Activated T-helper 1 cell treated with Interleukin-2 at 50 U/mL for 16 hours (primary cell): ENCODE data around the gene SNAPC5.
A peak's percentile ranks its signal among the peaks of the same experiment; 100 is the strongest.
"Not testable (repeated sequence)": the region's sequence is repeated elsewhere in the genome, so short reads cannot be mapped to it uniquely, and the experiment has no call there.

ENCODE experiments used
- DNase-seq: peaks from one replicate; pipeline ENCODE4 v3.0.0-alpha.2; 2020; ENCODE audit warnings: low read depth

Gene SNAPC5, protein sequence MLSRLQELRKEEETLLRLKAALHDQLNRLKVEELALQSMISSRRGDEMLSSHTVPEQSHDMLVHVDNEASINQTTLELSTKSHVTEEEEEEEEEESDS

DNA sequence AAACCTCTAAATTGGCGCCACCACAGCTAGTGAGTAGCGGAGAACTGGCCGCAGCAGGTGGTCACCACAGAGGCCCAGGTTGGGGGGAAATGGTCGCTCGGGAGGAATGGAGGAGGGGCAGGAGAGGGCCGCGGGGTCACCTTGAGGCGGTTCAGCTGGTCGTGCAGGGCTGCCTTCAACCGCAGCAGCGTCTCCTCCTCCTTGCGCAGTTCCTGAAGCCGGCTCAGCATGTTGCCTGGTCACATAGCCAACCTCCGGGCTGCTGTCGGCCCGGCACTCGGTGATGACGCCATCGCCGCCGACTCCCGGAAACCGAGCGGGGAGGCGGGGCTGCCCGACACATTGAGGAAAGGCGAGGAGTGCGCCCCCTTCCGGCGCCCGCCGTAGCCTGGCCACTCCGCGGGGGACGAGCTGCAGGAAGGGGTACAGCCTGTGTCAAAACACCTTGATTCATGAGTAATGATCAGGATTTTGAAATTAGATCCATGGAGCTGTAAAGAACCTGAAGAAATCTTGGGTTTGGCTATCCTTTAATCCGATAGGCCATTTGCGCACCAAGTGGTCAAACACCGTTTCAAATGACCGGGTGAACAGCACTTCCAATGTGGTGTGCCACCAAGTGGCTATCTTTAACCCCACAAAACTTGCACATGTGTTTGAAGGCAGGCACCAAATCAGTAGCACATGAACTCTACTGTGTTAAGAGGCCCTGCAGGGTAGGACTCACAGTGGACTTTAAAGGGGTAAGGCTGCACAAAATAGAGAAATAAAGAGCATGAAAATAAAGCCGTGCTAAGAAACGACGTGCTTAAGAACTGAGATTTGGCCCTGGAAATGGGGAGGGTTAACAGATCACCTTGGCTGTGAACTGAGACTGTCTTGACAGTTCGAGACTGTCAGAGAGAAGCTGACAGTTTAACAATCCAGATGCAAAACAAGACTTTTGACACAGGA lies at the start of gene SNAPC5:
Gene SNAPC5 (minus strand): TSS at position 261 of the 954 bp plus-strand sequence. CDS start 31 bp downstream, at position 230.
- peak; percentile 97 for DNase-seq

- no peak for DNase-seq
Observed at GRCh38 chr15:66545255-66545654, 47.7 kb upstream of the SNAPC5 start.

GRCh38 chr15:66542896-66543295 lies 45.3 kb upstream of the SNAPC5 start:
- DNase-seq = no peak

GRCh38 chr15:66535056-66535455 lies 37.5 kb upstream of the SNAPC5 start:
- no peak for DNase-seq

- no peak for DNase-seq
Observed at GRCh38 chr15:66524838-66525237, 27.3 kb upstream of the SNAPC5 start.

GRCh38 chr15:66523926-66524325 lies 26.4 kb upstream of the SNAPC5 start:
- no peak for DNase-seq

DNA sequence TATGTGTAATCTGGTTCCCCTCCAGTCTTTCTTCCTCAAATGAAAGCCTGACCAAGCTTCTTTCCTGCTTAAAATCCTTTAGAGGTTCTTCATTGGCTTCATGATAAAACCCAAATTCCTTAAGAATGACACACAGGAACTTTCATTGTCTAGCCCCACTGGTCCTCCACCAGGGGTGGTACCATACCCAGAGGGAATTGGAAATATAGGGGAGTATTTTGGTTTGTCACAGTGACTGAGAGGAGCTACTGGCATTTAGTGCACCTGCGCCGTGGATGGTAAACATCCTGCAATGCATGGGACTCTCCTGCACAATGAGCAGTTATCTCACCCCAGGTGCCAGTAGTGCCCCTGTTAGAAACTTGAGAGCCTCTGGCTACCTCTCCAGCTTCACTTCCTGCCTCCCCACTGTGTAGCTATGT lies 18.4 kb upstream of the SNAPC5 start:
- DNase-seq = no peak

- DNase-seq = no peak
Observed at GRCh38 chr15:66514586-66514985, 17.0 kb upstream of the SNAPC5 start.

DNA sequence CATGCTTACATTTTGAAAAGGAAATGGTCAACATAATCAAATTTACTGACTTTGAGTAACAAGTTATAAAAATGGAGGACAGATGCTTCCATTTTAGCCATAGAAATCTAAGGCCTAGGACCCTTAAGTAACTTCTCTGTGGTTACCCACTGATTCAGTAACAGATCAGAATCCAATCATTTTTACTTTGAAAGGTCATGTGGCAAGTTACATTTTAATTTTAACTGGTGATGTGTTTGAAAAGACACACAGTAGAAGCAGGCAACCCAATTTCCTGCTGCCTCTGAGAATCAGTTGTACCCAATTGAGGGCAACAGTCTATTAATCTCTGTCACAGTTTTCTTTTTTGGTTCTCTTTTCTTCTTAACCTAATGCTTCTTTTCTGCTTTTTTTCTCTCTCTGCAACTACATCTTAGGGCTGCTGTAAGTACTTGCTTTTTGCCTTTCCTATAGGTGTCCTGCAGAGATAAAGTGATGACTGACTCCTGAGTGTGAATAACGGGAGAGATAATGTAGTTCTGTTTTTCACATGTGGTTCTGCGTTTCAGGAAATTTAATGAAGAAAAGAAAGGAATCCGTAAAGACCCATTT lies 10.8 kb upstream of the SNAPC5 start:
- DNase-seq = no peak

GRCh38 chr15:66505818-66506217 lies 8.3 kb upstream of the SNAPC5 start:
- no peak for DNase-seq

DNA sequence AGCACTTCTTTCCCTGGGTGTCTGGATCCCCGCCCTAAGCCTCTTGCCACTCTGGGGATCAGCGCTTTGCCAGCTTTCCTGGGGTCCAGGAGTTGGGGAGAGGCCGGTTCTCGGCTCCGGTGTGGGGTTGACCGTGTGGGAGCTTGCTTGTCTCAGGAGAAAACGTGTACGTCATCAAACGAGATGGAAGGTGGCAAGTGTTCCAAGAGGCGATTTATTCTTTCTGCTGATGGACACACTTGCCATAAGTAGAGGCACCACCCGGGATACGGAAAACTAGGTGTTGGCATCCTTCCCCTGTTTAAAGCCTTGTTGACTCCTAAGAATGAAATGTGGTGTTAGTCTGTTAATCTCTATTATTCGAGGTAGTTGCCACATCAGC lies 7.9 kb upstream of the SNAPC5 start:
- no peak for DNase-seq

- DNase-seq = peak; percentile 72
Observed at GRCh38 chr15:66504563-66505429, 7.2 kb upstream of the SNAPC5 start, which contains the start of the genes RPL4 and ZWILCH. Gene RPL4, minus strand, starts transcription at chr15:66504855. Its CDS starts 65 bp downstream, at chr15:66504790. Gene ZWILCH, plus strand, starts transcription at chr15:66505326. Its CDS starts 13 bp downstream, at chr15:66505339.

GRCh38 chr15:66503780-66504562 lies 6.4 kb upstream of the SNAPC5 start:
- no peak for DNase-seq

- not testable (repeated sequence) for DNase-seq
Observed at GRCh38 chr15:66503041-66503648, 5.6 kb upstream of the SNAPC5 start.

DNA sequence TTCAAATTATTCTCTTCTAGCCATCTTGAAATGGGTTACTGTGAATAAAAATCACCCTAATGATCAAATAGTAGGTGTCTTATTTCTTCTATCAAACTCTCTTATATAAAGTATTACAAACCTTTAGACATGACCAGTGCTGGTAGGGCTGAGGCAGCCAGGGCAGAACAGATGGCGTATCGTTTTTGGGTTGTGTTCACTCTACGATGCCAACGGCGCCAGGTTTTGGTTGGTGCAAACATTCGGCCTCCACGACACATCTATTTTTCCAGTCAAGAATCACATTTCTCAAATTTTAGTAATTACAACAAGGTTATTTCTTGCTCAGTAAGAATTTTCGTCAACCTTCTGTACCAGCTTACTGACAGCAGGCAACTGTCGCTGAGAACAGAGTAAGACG lies 4.9 kb upstream of the SNAPC5 start:
- DNase-seq = no peak

GRCh38 chr15:66500346-66500745 lies 2.8 kb upstream of the SNAPC5 start:
- DNase-seq = not testable (repeated sequence)

- DNase-seq = no peak
Observed at GRCh38 chr15:66498501-66499386, 1.2 kb upstream of the SNAPC5 start.

DNA sequence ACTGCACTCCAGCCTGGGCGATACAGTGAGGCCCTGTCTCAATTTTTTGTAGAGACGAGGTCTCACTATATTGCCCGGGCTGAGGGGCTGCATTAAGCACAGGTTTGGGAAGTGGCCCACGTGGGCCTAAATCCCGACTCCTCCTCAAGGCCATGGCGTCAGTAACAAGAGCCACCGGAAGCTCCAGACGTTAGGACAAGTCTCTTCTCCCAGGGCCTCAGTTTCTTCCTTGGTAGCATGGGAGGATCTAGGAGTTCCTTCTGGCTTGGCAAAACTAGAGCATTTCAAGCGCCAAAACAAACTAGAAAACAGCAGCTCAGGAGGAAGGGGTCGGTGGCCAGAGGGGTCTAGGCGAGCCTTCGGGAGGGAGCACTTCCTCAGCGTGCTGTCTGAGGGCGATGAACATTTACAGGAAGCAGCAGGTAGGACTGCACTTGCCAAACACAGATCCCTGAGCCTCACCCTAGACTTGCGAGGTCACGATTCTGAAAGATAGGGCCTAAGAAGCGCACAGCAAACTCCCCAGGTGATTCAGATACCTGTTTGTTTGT lies 536 bp downstream of the SNAPC5 start:
- no peak for DNase-seq

GRCh38 chr15:66494262-66494661 lies 3.3 kb downstream of the SNAPC5 start:
- DNase-seq = no peak
